Measurements from ENCODE around the gene ZNF174. TPM values are rescaled to one million over a fixed set of nuclear protein-coding genes. Genes with fewer than 3 reads are reported as not detected.

The ZNF174 gene
- total and polyA plus RNA-seq, 2 of the 8 experiments (the other 6 are each of a cell fraction or from before 2014, with no cell fraction given) = 9.1 to 12.7 TPM

DNA sequence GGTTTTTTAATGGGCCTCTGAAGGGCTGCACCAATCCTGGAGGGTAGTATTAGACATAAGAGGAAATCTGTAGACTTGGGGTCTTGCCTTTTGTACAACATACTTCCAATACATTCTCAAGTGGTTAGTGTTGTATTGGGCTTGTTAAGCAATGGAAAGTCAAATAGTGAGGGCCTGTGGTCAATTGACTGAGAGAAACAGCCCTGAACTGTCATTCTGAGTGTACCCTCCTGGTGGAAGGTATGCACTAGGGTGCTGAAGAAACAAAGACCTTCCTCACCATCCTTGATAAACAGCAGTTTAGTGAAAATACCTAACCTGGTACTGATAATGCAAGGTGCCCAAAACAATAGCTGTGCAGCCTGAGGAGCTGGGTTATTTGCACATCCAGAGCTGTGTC lies 23.1 kb upstream of the ZNF174 start:
- Histone ChIP-seq H4K8ac (ENCODE audit: extremely low read depth, insufficient read depth, low read length) (no peak overlapping the region), H3K56ac (replicated peaks; ENCODE audit: insufficient read length, low read depth, low read length) (no peak overlapping the region), H2AK5ac (ENCODE audit: low read depth, low read length) (no peak overlapping the region), H3K14ac (ENCODE audit: insufficient read length) (no peak overlapping the region), H2BK120ac (replicated peaks; ENCODE audit: low read depth, low read length) (no peak overlapping the region), H2BK12ac (ENCODE audit: low read depth, low read length) (no peak overlapping the region), H3K18ac (ENCODE audit: extremely low read depth, low read length) (no peak overlapping the region), H3K27me3 (replicated peaks in 1 of 4; ENCODE audit: control insufficient read depth in 3 of 4, extremely low read depth in 1 of 4, insufficient read depth in 3 of 4, low read length in 3 of 4) (no peaks in the 10 kb centered on the region), H3K4me1 (replicated peaks in 1 of 4; ENCODE audit: control insufficient read depth in 3 of 4, insufficient read depth in 4 of 4, low read length in 3 of 4) (no peaks in the 10 kb centered on the region), H3K79me2 (ENCODE audit: control insufficient read depth in 1 of 2, insufficient read depth in 2 of 2, low read length in 2 of 2) (no peaks in the 10 kb centered on the region), H3K36me3 (ENCODE audit: control insufficient read depth in 2 of 4, insufficient read depth in 4 of 4, low read length in 3 of 4) (peaks cover 2 to 18% (median 10%) of the 10 kb centered on the region in 4 experiments), H4K5ac (ENCODE audit: insufficient read length, low read depth, low read length) (no peak overlapping the region), H3K79me1 (ENCODE audit: low read depth, low read length) (no peaks in the 10 kb centered on the region), H2BK5ac (ENCODE audit: low read depth, low read length) (no peak overlapping the region), H4K91ac (replicated peaks; ENCODE audit: insufficient read length, low read length) (no peak overlapping the region), H3K9me3 (ENCODE audit: insufficient read depth in 2 of 2, low read depth in 1 of 2, low read length in 1 of 2) (peaks cover 45 to 74% of the 10 kb centered on the region in 2 experiments), H3K23ac (ENCODE audit: insufficient read length) (no peak overlapping the region), H3K4me3 (ENCODE audit: extremely low read depth in 1 of 4, insufficient read depth in 2 of 4, low read depth in 3 of 4, low read length in 4 of 4) (no peak overlapping the region), H2BK15ac (ENCODE audit: low read length) (no peak overlapping the region), H3K4me2 (ENCODE audit: insufficient read depth in 1 of 2, low read depth in 2 of 2, low read length in 2 of 2) (no peak overlapping the region), H2AFZ (ENCODE audit: low read length) (no peak overlapping the region), H3K23me2 (ENCODE audit: low read depth, low read length) (no peaks in the 10 kb centered on the region), H3K27ac (ENCODE audit: low read depth, low read length) (no peak overlapping the region), H2BK20ac (ENCODE audit: low read length) (no peak overlapping the region), H4K20me1 (replicated peaks in 1 of 2; ENCODE audit: control insufficient read depth in 1 of 2, insufficient read depth in 2 of 2, low read length in 2 of 2) (no peaks in the 10 kb centered on the region), H3K4ac (replicated peaks; ENCODE audit: insufficient read length, low read depth, low read length) (no peak overlapping the region), H3K9ac (replicated peaks in 1 of 4; ENCODE audit: extremely low read depth in 1 of 4, low read depth in 3 of 4, low read length in 3 of 4) (no peak overlapping the region)
- POLR2A ChIA-PET (ENCODE audit: partially characterized antibody) = no interaction called here
- TF ChIP-seq, protein P1, sequence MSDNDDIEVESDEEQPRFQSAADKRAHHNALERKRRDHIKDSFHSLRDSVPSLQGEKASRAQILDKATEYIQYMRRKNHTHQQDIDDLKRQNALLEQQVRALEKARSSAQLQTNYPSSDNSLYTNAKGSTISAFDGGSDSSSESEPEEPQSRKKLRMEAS (IDR thresholded peaks at IDR 0.05) = no peak
- TF ChIP-seq, protein P2, sequence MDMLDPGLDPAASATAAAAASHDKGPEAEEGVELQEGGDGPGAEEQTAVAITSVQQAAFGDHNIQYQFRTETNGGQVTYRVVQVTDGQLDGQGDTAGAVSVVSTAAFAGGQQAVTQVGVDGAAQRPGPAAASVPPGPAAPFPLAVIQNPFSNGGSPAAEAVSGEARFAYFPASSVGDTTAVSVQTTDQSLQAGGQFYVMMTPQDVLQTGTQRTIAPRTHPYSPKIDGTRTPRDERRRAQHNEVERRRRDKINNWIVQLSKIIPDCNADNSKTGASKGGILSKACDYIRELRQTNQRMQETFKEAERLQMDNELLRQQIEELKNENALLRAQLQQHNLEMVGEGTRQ (IDR thresholded peaks at IDR 0.05; ENCODE audit: low read length) = no peak
- TF ChIP-seq CBX8 (IDR thresholded peaks at IDR 0.05; ENCODE audit: borderline replicate concordance, low read depth, low read length) = no peak
- no peak for TF ChIP-seq SP2 (IDR thresholded peaks at IDR 0.05; ENCODE audit: low read length)
- no peak for TF ChIP-seq TAF7 (optimal IDR thresholded peaks at IDR 0.05; ENCODE audit: borderline replicate concordance, low read depth, low read length)
- TF ChIP-seq RAD21 (IDR thresholded peaks at IDR 0.05 in 1 of 2, conservative IDR thresholded peaks at IDR 0.05 in 1 of 2; ENCODE audit: low read depth in 2 of 2, low read length in 2 of 2) = no peak
- TF ChIP-seq EZH2 (IDR thresholded peaks at IDR 0.05; ENCODE audit: low read depth, low read length, severe bottlenecking) = no peak
- CTCF ChIA-PET (ENCODE audit: partially characterized antibody) = no interaction called here
- FAIRE-seq (no peak), DNase-seq (ENCODE audit: low read depth in 1 of 2, low spot score in 2 of 2) (no peak)

Measured in H1 (cell line).